GM12878 (cell line): ENCODE measurements around the gene TRPM1. TPM values are rescaled to one million over a fixed set of nuclear protein-coding genes. Genes with fewer than 3 reads are reported as not detected.

Source experiments
- ATAC-seq: fragments of 200-7000 bp; cut with Tn5 transposase; 3 replicates; pipeline ENCODE4 v1.9.1; 2020; ENCODE audit warnings: mild to moderate bottlenecking, moderate library complexity
- BruUV-seq: library from RNA; stranded (reverse); fragments of 400-500 nt; replicated peaks from 2 replicates; lab custom pipeline; 2021; lab: Mats Ljungman, UMichigan
- CTCF ChIA-PET: fragments of 300-600 bp; sonication (Branson Sonifier 250); formaldehyde crosslinking; extraction: SDS; loops from one replicate; lab custom pipeline; 2021; ENCODE audit warnings: inconsistent platforms; lab: Yijun Ruan, JAX
- POLR2A ChIA-PET: fragments of 350-600 bp; formaldehyde crosslinking; extraction: SDS; loops from one replicate; lab custom pipeline; 2021; ENCODE audit warnings: inconsistent platforms; lab: Charles Lee
- RAD21 ChIA-PET: fragments of 300-600 bp; sonication (Branson Sonifier 250); formaldehyde crosslinking; loops from one replicate; lab custom pipeline; 2023; ENCODE audit warnings: antibody characterized with exemption; ENCODE audit not compliant: unreplicated experiment; lab: Charles Lee
- SMC1A ChIA-PET: fragments of 300-600 bp; sonication (Branson Sonifier 250); formaldehyde crosslinking; loops from one replicate; lab custom pipeline; 2023; ENCODE audit not compliant: unreplicated experiment, uncharacterized antibody; lab: Charles Lee
- DNase-seq: peaks from one replicate; pipeline ENCODE4 v3.0.0-alpha.2; 2011; ENCODE audit warnings: low read depth, low spot score
- FAIRE-seq: peaks from 3 replicates; lab custom pipeline; 2011; peaks lifted over from hg19 to GRCh38; lab: Jason Lieb, UNC
- H2AFZ ChIP-seq: 2 replicates; pipeline ENCODE4 v1.6.0; 2011; ENCODE audit warnings: low read depth, low read length, control low read depth; ENCODE audit not compliant: control insufficient read depth
- H3K27ac ChIP-seq: 2 replicates; pipeline ENCODE4 v1.5.1; 2011; ENCODE audit warnings: control low read depth; ENCODE audit not compliant: control insufficient read depth, insufficient read depth
- H3K27me3 ChIP-seq, 2 experiments: replicated peaks in 1 of 2; 2 replicates each; pipeline versions ENCODE4 v1.6.0 to v1.6.1; 2011; ENCODE audit warnings: low read length in 1 of 2; ENCODE audit not compliant: control insufficient read depth in 2 of 2, insufficient read depth in 2 of 2
- H3K36me3 ChIP-seq, 2 experiments: 2 replicates each; pipeline ENCODE4 v1.5.1; 2011; ENCODE audit warnings: low read length in 1 of 2; ENCODE audit not compliant: control insufficient read depth in 2 of 2, insufficient read depth in 2 of 2
- H3K4me1 ChIP-seq: 2 replicates; pipeline ENCODE4 v1.6.1; 2011; ENCODE audit warnings: mild to moderate bottlenecking, low read length, moderate library complexity, mixed read lengths; ENCODE audit not compliant: control insufficient read depth, insufficient read depth
- H3K4me2 ChIP-seq: 2 replicates; pipeline ENCODE4 v1.6.0; 2011; ENCODE audit warnings: control low read depth; ENCODE audit not compliant: control insufficient read depth, insufficient read depth
- H3K4me3 ChIP-seq: fragments of 200-600 bp; sonication (generic); 2 replicates; pipeline ENCODE4 v1.5.1; 2016
- H3K79me2 ChIP-seq: 2 replicates; pipeline ENCODE4 v1.6.0; 2011; ENCODE audit warnings: low read length; ENCODE audit not compliant: control insufficient read depth, insufficient read depth
- H3K9ac ChIP-seq: 2 replicates; pipeline ENCODE4 v1.8.0; 2011; ENCODE audit warnings: low read length, control low read depth, mixed read lengths; ENCODE audit not compliant: control insufficient read depth, insufficient read depth
- H3K9me3 ChIP-seq: replicated peaks from 3 replicates; pipeline ENCODE4 v1.5.1; 2011; ENCODE audit warnings: mild to moderate bottlenecking, low read length; ENCODE audit not compliant: control insufficient read depth, insufficient read depth
- H4K20me1 ChIP-seq: 2 replicates; pipeline ENCODE4 v1.6.0; 2011; ENCODE audit not compliant: control insufficient read depth, insufficient read depth
- CEBPZ ChIP-seq: fragments of 150-350 bp; IDR thresholded peaks from 2 replicates; pipeline ENCODE4 v1.6.1; 2016; ENCODE audit warnings: low read depth, low read length
- SKIL ChIP-seq: fragments of 450-650 bp; IDR thresholded peaks from 2 replicates; pipeline ENCODE4 v1.6.1; 2017; ENCODE audit warnings: mild to moderate bottlenecking, low read depth, inconsistent platforms; ENCODE audit not compliant: poor library complexity, severe bottlenecking
- USF1 ChIP-seq: IDR thresholded peaks from 2 replicates; pipeline ENCODE4 v1.6.1; 2011; ENCODE audit warnings: borderline replicate concordance, low read depth, mild to moderate bottlenecking, moderate library complexity, mixed read lengths, low read length; ENCODE audit not compliant: insufficient read depth; ENCODE audit errors: extremely low read length
- USF2 ChIP-seq: IDR thresholded peaks from 2 replicates; pipeline ENCODE4 v1.6.1; 2011; ENCODE audit warnings: low read depth, low read length, improper control_type of control experiment, borderline replicate concordance
- WGBS: methylation state at CpG from one replicate; pipeline ENCODE4 v1.1.6; 2016; ENCODE audit warnings: low lambda C conversion rate; ENCODE audit not compliant: insufficient replicate concordance, insufficient coverage; ENCODE audit errors: missing lambda C conversion rate; 5-methylcytosine and 5-hydroxymethylcytosine counted together
- in situ Hi-C: fragments of 300-500 bp; cut with MboI; formaldehyde crosslinking; loops from 9 replicates; pipeline ENCODE4 v1.14.3; 2018; ENCODE audit warnings: mixed read lengths
- intact Hi-C: fragments of 100-400 bp; cut with micrococcal nuclease; formaldehyde crosslinking; loops from one replicate; pipeline ENCODE4 v1.14.2; 2022; ENCODE audit not compliant: unreplicated experiment
- polyA plus RNA-seq, 11 experiments: library from polyadenylated mRNA; depleted of rRNA in 4 of 11; unstranded in 6 of 11; stranded (reverse) in 5 of 11; fragments of >200 nt; fragmentation: Nextera tagmentation in 4 of 11; fragmentation: Illumina TruSeq in 1 of 11; extraction: Ambion mirVana in 4 of 11; extraction: Trizol in 1 of 11; gene quantifications; 1 replicate in 1 of 11; 2 replicates in 10 of 11; pipeline versions ENCODE4 v1.2.1 to v1.2.3, GENCODE V29; 2011 to 2016; ENCODE audit warnings: inconsistent platforms in 2 of 11, missing spikeins in 2 of 11, low read depth in 1 of 11
- total RNA-seq, 4 experiments: library from RNA; depleted of rRNA in 3 of 4; stranded (reverse); fragments of >200 nt in 3 of 4; fragmentation: Illumina TruSeq in 1 of 4; extraction: Trizol in 1 of 4; gene quantifications; 2 replicates each; pipeline versions ENCODE4 v1.2.1 to v1.2.3, GENCODE V29; 2013 to 2021

TRPM1 gene
- total and polyA plus RNA-seq, 10 of the 15 experiments (the other 5 are each of a cell fraction or from before 2014, with no cell fraction given): 0.01 to 0.10 (median 0.05) TPM; not detected in 4

GRCh38 chr15:31085359-31085758, 16.2 kb downstream of the TRPM1 start:
- ATAC-seq: no peak
- Histone ChIP-seq H3K36me3 (no peaks in the 10 kb centered on the region), H3K4me1 (peaks cover 10% of the 10 kb centered on the region)
- BruUV-seq: no TSS peak
- SMC1A ChIA-PET: no interaction called here
- CTCF ChIA-PET: no interaction called here
- RAD21 ChIA-PET: interaction anchor here (1.0 kb wide), 1 partner anchor 44 kb away, joined by 3 read pairs; no protein-coding TSS in a partner anchor
- TF ChIP-seq SKIL (no peak), USF2 (no peak), USF1 (no peak), CEBPZ (no peak)
- TF ChIP-seq, all 136 proteins: peak for 0
- H2AFZ ChIP-seq: no peak overlapping the region
- no peaks in the 10 kb centered on the region for H3K79me2 ChIP-seq
- POLR2A ChIA-PET: no interaction called here
- no peak overlapping the region for H3K9ac ChIP-seq
- FAIRE-seq (no peak), DNase-seq (no peak)
- WGBS: 73% methylated on average over 7 of the region's 7 CpGs
- H3K9me3 ChIP-seq: no peaks in the 10 kb centered on the region; the same call in 2 of the 3 replicates
- in situ Hi-C loops (no loop called here), intact Hi-C loops (no loop called here)
- H4K20me1 ChIP-seq: no peaks in the 10 kb centered on the region; the same call in 1 of the 2 replicates
- H3K4me3 ChIP-seq: no peak overlapping the region
- no peak overlapping the region for H3K4me2 ChIP-seq
- no peak overlapping the region for H3K27ac ChIP-seq
- H3K27me3 ChIP-seq: no peaks in the 10 kb centered on the region
